Measurements from ENCODE around the gene FYCO1. TPM values are rescaled to one million over a fixed set of nuclear protein-coding genes. Genes with fewer than 3 reads are reported as not detected.

FYCO1 gene
- total RNA-seq, 1 donor from 2014 or later: 40.9 TPM

GRCh38 chr3:45990181-45990580, 5.4 kb downstream of the FYCO1 start:
- H3K27ac ChIP-seq: no peak overlapping the region
- no peak for TF ChIP-seq CTCF (IDR thresholded peaks at IDR 0.05)
- no peaks in the 10 kb centered on the region for H3K9me3 ChIP-seq
- no peaks in the 10 kb centered on the region for H3K27me3 ChIP-seq (ENCODE audit: low read depth)
- H3K36me3 ChIP-seq: no peaks in the 10 kb centered on the region
- H3K4me3 ChIP-seq: no peak overlapping the region
- DNase-seq: no peak
- no peak for ATAC-seq
- peaks cover 94% of the 10 kb centered on the region for H3K4me1 ChIP-seq
- intact Hi-C loops (cut with DNase I): no loop called here

- Histone ChIP-seq H3K27me3 (ENCODE audit: low read depth) (no peaks in the 10 kb centered on the region), H3K27ac (no peak overlapping the region), H3K4me1 (peaks cover 98% of the 10 kb centered on the region), H3K4me3 (no peak overlapping the region), H3K9me3 (no peaks in the 10 kb centered on the region), H3K36me3 (peaks cover 12% of the 10 kb centered on the region)
- DNase-seq (no peak), ATAC-seq (no peak)
- no peak for TF ChIP-seq CTCF (IDR thresholded peaks at IDR 0.05)
- intact Hi-C loops (cut with DNase I): no loop called here
Measured at GRCh38 chr3:45988804-45989203, 6.8 kb downstream of the FYCO1 start.

- DNase-seq: no peak
- intact Hi-C loops (cut with DNase I): no loop called here
- no peak overlapping the region for H3K4me3 ChIP-seq
- ATAC-seq: peak in 1 of 2 donors; percentile 41
- no peaks in the 10 kb centered on the region for H3K9me3 ChIP-seq
- H3K27ac ChIP-seq: peak overlapping the region; percentile 82
- H3K4me1 ChIP-seq: peaks cover 96% of the 10 kb centered on the region
- TF ChIP-seq CTCF (IDR thresholded peaks at IDR 0.05): no peak
- H3K36me3 ChIP-seq: peaks cover 16% of the 10 kb centered on the region
- H3K27me3 ChIP-seq (ENCODE audit: low read depth): no peaks in the 10 kb centered on the region
Measured at GRCh38 chr3:45988362-45988761, 7.3 kb downstream of the FYCO1 start.

- DNase-seq (no peak), ATAC-seq (peak in 1 of 2 donors; percentile 19)
- TF ChIP-seq CTCF (IDR thresholded peaks at IDR 0.05): no peak
- Histone ChIP-seq H3K4me3 (no peak overlapping the region), H3K9me3 (no peaks in the 10 kb centered on the region), H3K27me3 (ENCODE audit: low read depth) (no peaks in the 10 kb centered on the region), H3K4me1 (peaks cover 89% of the 10 kb centered on the region), H3K27ac (peak overlapping the region; percentile 82), H3K36me3 (peaks cover 23% of the 10 kb centered on the region)
- intact Hi-C loops (cut with DNase I): no loop called here
Measured at GRCh38 chr3:45987368-45988291, 8.0 kb downstream of the FYCO1 start.

GRCh38 chr3:45986303-45986982, 9.2 kb downstream of the FYCO1 start:
- Histone ChIP-seq H3K4me1 (peaks cover 77% of the 10 kb centered on the region), H3K36me3 (peaks cover 35% of the 10 kb centered on the region), H3K27me3 (ENCODE audit: low read depth) (no peaks in the 10 kb centered on the region), H3K9me3 (no peaks in the 10 kb centered on the region), H3K27ac (peak overlapping the region; percentile 82), H3K4me3 (no peak overlapping the region)
- intact Hi-C loops (cut with DNase I): no loop called here
- DNase-seq (no peak), ATAC-seq (peak; percentile 86 to 91)
- no peak for TF ChIP-seq CTCF (IDR thresholded peaks at IDR 0.05)
